ENCODE results near the gene RGPD3.
"Not testable (repeated sequence)": the region's sequence is repeated elsewhere in the genome, so short reads cannot be mapped to it uniquely, and the experiment has no call there.

GRCh38 chr2:106511934-106512333 lies 43.7 kb upstream of the RGPD3 start:
- TF ChIP-seq INSM2 (tag by site-specific recombination; IDR thresholded peaks at IDR 0.05); KLF10 (tag by site-specific recombination; IDR thresholded peaks at IDR 0.05); RBAK (tag by site-specific recombination; IDR thresholded peaks at IDR 0.05); ZNF585B (tag by site-specific recombination; IDR thresholded peaks at IDR 0.05); ZNF391 (tag by site-specific recombination; IDR thresholded peaks at IDR 0.05; ENCODE audit: borderline replicate concordance, low read depth); TCF7L2 (IDR thresholded peaks at IDR 0.05; ENCODE audit: borderline replicate concordance, low read depth, low read length); ZSCAN23 (tag by site-specific recombination; IDR thresholded peaks at IDR 0.05); YY1 (tag by site-specific recombination; IDR thresholded peaks at IDR 0.05); ELK4 (IDR thresholded peaks at IDR 0.05; ENCODE audit: borderline replicate concordance, low read depth, low read length); PRDM1 (tag by site-specific recombination; IDR thresholded peaks at IDR 0.05); ZBTB8A (tag by site-specific recombination; IDR thresholded peaks at IDR 0.05); REST (tag by site-specific recombination; IDR thresholded peaks at IDR 0.05): not testable (repeated sequence)
- TF ChIP-seq, protein P1, sequence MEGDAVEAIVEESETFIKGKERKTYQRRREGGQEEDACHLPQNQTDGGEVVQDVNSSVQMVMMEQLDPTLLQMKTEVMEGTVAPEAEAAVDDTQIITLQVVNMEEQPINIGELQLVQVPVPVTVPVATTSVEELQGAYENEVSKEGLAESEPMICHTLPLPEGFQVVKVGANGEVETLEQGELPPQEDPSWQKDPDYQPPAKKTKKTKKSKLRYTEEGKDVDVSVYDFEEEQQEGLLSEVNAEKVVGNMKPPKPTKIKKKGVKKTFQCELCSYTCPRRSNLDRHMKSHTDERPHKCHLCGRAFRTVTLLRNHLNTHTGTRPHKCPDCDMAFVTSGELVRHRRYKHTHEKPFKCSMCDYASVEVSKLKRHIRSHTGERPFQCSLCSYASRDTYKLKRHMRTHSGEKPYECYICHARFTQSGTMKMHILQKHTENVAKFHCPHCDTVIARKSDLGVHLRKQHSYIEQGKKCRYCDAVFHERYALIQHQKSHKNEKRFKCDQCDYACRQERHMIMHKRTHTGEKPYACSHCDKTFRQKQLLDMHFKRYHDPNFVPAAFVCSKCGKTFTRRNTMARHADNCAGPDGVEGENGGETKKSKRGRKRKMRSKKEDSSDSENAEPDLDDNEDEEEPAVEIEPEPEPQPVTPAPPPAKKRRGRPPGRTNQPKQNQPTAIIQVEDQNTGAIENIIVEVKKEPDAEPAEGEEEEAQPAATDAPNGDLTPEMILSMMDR (tag by site-specific recombination; IDR thresholded peaks at IDR 0.05) = not testable (repeated sequence)

Measured in HEK293 (cell line).